Sigmoid colon (tissue), 4 donors: ENCODE results near the gene DNAH5.

Source experiments
- CTCF ChIP-seq, 4 experiments: fragments of 450-650 bp in 3 of 4; fragments of 200-600 bp in 1 of 4; IDR thresholded peaks; one replicate each; pipeline ENCODE4 v1.5.1; 2016 to 2019; ENCODE audit warnings: antibody characterized with exemption in 4 of 4, mild to moderate bottlenecking in 3 of 4, moderate library complexity in 2 of 4
- EP300 ChIP-seq, 4 donors: sonication (generic); formaldehyde crosslinking; IDR thresholded peaks; one replicate each; pipeline ENCODE4 v1.6.1; 2017; ENCODE audit warnings: antibody characterized with exemption in 4 of 4
- POLR2A ChIP-seq, 2 donors: fragments of 450-650 bp; IDR thresholded peaks; one replicate each; pipeline ENCODE4 v1.6.1; 2016; ENCODE audit warnings: antibody characterized with exemption in 2 of 2, mild to moderate bottlenecking in 2 of 2, moderate library complexity in 2 of 2
- POLR2AphosphoS5 ChIP-seq, 4 donors: sonication (generic); formaldehyde crosslinking; IDR thresholded peaks; one replicate each; pipeline ENCODE4 v1.6.1; 2017; ENCODE audit warnings: antibody characterized with exemption in 4 of 4

GRCh38 chr5:13692172-13692571, 252.3 kb downstream of the DNAH5 start:
- TF ChIP-seq POLR2A (IDR thresholded peaks at IDR 0.05) (no peak), CTCF (IDR thresholded peaks at IDR 0.05) (no peak), EP300 (IDR thresholded peaks at IDR 0.05) (no peak), POLR2AphosphoS5 (IDR thresholded peaks at IDR 0.05) (no peak)
